ENCODE data around the gene UBASH3A. TPM values are rescaled to one million over a fixed set of nuclear protein-coding genes. Genes with fewer than 3 reads are reported as not detected.
"Not testable (repeated sequence)": the region's sequence is repeated elsewhere in the genome, so short reads cannot be mapped to it uniquely, and the experiment has no call there.

The UBASH3A gene
- total RNA-seq, 1 experiment from 2014 or later = not detected

DNA sequence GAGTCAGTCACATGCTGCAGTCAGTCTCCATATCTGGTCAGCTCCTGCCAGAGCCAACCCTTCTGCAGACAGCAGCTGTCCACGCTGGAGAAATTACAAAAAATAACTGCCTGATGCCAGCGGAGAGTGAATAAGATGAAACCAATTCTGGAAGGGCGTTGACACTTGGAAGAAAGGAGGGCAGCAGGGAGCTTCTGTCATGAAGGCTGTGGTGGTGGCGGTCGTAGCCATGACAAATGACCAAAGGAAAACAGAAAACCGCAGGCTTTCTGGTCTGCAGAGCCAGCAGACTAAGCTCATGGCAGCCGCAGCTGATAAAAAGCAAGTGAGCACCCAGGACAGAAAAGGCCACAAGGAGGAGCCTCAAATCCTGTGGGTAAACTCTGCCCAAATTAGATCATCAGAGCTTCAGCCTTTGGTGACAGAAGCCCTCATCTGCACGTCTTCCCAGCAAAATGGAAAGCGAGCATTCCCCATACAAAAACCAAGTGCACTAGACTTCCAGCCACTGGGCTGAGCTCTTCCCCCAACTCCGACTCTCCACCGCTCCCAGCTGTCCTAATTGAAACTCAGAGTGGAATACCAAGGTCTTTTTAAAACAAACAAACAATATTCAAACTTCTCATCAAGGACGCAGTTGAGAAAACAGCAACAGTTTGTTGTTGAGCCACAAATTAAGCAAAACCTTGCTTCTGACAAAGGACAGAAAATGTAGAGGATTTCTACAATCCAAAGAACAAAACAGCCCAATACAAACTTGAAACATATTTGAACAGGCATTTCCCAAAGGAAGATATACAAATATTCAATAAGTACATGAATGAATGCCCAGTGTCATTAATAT lies 63.7 kb downstream of the UBASH3A start:
- peak; percentile 85 for DNase-seq (ENCODE audit: low read depth)

DNA sequence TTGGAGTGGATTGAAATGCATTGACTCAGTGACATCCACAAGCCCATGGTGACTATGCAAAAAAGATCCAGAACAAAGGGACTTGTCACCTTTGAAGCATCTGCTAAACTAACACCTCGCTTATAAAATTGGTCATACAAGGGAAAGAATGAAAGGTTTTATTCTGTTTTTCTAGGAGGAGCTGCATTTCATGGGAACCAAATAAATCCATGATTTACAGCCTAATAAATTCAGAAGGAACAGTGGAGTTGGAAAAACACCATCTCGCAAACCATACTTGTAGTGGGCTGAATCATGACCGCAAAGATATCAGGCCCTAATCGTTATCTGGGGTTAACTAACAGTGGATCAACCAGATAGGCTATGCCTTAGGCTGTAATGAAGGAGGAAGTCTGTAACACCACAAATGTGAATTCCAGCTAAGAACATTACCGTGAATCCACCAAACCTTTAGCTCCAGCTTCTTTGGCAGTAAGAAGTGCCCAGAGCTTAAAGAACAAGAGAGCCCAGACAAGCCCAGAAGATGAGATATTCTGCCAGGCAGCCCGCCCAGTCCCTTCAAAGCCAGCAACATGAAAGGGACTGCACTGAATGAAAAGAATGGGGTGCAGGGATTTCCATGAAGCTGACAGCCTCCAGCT lies 64.9 kb downstream of the UBASH3A start:
- peak; percentile 84 for DNase-seq (ENCODE audit: low read depth)

DNA sequence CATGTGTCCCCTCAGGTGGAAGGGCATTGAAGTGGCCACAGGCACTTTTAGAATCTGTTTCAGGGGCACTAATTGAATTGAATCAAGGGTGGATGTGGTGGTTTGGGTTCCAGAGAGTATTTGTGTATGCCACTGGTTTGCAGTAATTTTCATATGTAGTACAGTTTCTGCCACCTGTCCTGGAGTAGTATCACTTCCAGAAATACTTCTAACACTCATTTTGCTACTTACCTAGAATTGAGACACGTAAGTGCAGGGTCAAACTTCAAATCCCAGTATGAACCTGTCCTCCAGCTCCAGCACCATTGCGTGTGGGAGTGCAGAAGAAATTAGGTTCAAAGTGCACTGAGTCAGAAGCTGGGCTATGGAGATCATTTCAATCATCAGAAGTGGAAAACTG lies 65.6 kb downstream of the UBASH3A start:
- no peak for DNase-seq (ENCODE audit: low read depth)

DNA sequence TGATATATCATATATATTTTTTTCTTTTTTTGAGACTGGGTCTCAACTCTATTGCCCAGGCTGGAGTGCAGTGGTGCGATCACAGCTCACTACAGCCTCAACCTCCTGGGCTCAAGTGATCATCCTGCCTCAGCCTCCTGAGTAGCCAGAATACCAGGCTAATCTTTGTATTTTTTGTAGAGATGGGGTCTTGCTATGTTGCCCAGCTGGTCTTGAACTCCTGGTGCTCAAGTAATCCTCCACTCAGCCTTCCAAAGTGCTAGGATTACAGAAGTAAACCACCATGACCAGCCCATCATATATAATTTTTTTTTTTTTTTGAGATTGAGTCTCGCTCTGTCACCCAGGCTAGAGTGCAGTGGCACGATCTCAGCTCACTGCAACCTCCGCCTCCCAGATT lies 66.0 kb downstream of the UBASH3A start:
- not testable (repeated sequence) for DNase-seq (ENCODE audit: low read depth)

DNA sequence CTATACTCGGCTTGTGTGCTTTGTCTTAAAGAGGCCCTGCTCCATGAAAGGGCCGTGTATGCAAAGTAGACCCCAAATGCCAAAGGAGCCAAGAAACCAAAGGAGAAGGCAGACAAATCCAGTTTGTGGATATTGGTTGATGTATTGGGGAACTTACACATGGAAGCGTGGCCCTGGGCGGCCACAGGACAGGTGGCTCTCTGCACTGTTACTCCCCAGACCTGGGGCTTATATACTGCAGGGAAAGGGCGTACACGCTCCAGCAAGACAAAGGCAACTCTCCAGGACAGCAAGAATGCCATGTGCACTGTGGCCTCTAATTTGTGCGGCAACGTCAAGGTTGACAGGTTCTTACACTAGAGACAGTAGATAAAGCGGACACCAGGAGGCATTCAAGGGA lies 67.5 kb downstream of the UBASH3A start:
- no peak for DNase-seq (ENCODE audit: low read depth)

DNA sequence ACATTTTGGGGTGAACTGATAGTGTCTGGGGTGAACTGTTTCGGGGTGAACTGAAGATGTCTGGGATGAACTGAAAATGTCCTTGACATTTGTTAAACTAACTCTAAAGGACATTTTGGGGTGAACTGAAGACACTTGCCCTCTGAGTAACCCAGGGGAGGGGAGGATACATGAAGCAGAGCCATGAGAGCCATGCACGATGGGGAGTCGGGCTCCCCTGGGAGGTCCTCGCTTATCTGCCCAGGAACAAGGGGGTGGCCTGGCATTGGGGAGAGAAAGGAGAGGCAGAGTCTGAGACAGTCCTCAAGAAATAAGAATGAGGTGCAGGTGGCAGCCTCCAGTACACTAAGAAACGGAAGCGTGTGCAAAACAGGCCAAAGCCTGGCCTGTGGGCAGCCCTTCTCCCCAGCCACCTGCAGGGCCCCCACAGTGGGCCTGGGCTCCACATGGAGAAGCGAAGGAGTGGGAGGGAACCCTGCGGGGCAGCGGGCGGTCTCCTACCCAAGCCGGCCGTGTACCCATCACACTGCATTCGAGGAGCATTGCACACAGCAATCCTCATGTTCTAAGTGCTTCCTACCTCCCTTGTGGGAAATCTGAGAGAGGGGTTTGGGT lies 68.1 kb downstream of the UBASH3A start:
- DNase-seq (ENCODE audit: low read depth) = no peak

DNA sequence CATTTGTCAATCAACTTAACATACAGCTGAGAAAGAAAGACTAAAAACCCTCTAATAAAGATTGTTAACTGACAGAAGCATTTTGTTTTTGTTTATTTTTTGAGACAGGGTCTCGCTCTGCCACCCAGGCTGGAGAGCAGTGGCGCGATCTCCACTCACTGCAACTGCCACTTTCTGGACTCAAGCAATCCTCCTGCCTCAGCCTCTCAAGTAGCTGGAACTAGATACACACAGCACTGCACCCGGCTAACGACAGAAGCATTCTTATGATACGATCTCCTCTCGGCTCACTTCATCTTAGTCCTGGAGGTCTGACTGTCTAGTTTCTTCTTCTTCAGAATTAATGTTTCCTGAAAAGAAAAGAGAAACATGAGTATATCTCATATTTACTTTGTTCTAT lies 68.8 kb downstream of the UBASH3A start:
- no peak for DNase-seq (ENCODE audit: low read depth)

DNA sequence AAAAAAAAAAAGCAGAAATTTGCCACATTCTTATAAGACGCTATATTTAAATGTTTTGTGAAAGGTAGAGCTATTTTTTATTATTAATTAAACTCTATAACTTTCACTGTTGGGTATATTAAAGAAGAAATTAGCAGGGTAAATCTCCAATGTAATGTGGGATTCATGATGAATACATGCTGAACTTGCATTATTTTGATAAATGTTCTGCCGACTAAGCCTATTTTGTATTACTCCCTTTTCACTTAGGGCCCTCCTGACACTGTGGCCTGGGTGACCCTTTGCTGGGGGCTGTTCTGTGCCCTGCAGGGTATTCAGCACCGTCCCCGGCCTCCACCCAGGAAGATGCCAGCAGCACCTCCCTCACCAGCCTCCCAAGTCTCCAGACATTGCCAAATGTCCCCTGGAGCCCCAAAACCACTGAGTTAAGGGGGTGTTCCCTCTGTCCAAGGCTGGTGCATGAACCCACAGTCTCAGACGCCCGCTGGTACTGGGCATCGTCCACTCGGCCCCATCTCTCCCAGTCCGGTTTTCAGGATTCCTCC lies 69.9 kb downstream of the UBASH3A start:
- DNase-seq (ENCODE audit: low read depth) = no peak

DNA sequence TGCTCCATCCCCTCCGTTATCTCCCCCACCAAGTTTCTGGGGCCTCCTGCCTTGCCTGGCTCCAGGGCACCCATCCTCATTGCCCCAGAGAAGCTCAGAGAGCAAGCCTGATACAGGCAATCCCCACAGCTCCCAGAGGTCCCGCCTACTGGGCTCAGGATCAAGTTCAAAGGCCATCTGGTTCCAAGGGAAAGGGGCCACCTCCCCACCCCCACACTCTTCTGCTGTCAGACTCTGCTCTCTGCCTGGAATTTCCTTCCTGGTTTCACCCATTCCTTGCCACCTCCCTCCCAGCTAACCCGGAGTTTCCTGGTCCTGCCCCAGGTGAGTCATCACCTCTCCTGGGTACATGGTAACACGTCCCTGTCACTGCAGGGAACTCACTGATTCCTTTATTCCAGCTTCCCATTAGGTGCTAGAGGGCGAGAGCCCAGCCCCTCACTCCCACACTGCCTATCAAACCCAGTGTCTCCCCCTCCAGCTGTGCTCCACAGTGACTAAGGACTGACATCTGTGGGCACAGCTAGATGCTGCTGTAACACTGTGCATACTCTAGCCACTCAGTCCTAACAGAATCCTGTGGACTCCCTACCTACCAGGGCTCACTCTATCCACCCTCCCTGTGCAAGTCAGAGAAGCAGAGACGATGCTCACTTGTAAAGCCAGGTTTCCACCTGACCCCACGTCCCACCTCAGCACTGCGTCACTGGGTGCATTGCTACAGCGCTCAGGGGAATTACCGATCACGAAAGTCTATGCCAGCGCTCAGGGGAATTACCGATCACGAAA lies 70.5 kb downstream of the UBASH3A start:
- DNase-seq (ENCODE audit: low read depth) = peak; percentile 80

DNA sequence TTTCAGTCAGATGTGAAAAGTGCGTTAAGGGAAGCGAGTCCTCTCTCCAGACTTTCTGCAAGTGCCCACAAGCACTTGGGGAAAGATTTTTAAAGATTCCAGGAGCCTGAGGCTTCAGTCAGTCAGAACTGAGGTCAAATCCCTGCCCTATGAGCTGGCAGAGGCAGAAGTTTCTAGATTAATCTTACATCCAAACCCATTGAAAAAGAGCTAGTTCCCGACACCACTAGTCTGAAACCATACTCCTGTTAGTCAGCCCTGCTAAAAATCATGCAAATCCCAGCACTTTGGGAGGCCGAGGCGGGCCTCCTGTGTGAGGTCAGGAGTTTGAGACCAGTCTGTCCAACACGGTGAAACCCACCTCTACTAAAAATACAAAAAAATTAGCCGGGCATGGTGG lies 71.3 kb downstream of the UBASH3A start:
- DNase-seq (ENCODE audit: low read depth) = peak; percentile 51

DNA sequence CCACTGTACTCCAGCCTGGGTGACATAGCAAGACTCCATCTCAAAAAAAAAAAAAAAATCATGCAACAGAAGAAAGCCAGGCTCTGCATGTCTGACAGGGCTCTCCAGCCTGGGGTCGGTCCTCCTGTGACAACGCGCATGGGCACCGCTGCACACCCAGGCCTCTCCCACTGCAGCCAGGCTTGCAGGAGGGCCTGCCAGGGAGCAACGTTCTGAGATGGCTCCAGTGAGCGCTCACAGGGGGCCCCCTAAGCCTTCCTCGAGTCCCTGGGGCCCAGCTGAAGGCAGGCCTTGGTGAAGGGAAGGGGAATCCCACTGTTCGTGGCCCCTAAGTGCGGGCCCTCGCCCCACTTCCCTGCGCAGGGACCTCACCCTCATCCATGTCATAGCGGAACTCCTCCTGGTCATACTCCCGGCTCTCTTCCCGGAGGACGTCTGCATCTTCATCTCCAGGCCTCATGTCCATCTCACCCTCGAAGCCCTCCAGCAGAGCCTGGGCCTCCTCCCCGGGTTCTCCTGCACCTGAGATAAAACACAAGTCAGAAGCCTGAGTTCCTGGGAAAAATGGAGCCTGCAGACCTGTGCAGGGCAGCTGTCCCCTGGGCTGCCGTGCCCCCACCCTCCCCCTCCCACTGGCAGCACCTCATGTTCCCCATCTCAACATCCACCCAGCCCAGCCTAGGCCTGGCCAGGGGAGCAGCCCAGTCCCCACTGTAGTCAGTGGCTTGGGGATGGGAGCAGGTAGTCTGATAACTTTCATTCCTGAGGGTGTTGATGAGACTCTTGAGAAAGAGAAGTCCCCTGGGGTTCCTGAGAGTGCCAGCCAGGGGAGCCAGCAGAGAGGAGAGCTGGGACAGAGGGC lies 72.1 kb downstream of the UBASH3A start:
- no peak for DNase-seq (ENCODE audit: low read depth)

DNA sequence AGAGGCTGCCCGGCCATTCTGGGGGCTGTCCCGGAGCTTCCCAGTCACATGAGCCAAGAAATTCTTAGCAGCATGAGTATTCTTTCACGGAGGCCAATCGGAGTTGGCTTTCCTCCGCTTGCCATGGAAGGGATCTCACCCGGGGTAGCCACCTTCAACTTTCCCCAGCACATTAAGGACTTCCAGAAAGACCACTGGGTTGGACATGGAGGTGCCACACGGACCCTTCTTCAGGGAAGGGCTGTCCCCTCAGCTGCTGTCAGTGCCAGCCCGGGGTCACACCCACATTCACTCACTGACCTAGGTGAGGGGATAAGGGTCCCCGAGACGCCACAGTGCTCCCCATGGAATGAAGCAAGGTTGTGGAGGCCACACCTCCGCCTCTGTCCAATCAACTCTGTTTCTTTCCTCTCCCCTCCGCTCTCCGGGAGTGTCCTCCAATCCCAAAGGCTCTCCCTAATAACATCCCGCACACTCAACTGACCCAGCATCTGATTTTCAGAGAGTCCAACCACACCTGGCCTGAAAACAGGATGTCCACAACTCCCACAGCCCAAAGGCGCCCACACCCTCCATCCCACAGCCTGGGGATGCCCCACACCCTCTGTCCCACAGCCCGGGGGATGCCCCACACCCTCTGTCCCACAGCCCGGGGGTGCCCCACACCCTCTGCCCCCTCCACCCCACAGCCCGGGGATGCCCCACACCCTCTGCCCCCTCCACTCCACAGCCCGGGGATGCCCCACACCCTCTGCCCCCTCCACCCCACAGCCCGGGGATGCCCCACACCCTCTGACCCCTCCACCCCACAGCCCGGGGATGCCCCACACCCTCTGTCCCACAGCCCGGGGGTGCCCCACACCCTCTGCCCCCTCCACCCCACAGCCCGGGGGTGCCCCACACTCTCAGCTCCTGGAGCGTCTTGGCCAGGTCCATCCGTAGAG lies 73.0 kb downstream of the UBASH3A start:
- no peak for DNase-seq (ENCODE audit: low read depth)

DNA sequence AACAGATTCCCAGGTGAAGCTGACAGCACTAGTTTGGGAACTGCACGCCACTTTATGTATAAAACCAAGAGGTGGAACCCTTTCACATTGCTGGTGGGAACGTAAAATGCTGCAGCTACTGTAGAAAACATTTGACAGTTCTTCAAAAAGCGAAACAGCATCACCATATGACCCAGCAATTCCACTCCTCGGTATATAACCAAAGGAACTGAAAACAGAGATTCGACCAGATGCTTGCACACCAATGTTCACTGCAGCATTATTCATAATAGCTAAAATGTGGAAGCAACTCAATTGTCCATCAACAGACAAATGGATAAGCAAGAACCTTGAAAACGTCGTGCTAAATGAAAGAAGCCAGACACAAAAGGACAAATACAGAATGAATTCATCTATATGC lies 74.8 kb downstream of the UBASH3A start:
- DNase-seq (ENCODE audit: low read depth) = no peak

DNA sequence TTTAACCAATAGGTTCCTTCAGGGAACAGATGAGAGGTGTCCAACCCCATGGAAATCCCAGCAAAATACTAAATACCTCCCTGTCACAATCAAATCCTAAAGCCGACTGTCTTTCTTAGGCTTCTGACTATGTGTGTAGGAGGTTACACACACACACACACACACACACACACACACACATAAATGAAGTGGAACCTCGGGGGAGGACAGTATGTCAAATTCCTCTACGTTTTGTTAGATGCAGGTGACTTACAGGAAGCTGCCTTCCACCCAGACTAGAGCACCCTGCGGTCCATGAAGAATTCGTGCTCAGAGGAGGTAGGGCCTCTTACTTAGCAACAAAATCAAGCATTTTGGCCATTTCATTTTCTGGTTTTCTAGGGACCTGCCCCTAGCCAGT lies 75.9 kb downstream of the UBASH3A start:
- DNase-seq (ENCODE audit: low read depth) = no peak

DNA sequence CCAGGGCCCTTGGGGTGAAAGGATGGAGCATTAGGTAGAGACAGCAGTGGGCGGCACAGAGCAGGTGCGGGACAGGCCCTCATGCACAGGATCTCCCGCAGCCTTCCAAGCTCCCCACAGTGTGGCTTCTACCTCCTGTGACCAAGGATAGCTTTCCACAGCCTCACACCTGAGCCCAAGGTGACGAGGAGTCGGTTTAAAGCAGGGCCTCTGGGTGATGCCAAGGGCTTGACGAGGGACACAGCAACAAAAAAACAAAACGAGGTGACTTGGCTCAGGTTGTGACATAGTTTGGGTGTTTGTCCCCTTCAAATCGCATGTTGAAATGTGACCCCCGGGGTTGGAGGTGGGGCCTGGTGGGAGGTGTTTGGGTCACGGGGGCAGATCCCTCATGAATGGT lies 77.0 kb downstream of the UBASH3A start:
- DNase-seq (ENCODE audit: low read depth) = no peak

DNA sequence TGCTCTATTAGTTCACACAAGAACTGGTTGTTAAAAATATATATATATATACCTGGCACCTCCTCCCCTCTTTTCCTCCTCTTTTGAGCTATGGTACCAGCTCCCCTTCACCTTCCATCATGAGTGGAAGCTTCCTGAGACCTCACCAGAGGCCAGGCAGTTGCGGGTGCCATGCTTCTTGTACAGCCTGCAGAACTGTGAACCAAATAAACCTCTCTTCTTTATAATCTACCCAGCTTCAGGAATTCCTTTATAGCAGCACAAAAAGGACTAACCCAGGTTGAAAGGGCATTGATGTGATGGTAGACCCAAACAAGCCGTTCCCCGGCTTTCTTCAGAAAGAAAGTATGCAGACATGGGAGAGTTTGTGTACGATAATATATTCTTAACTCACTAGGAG lies 77.5 kb downstream of the UBASH3A start:
- no peak for DNase-seq (ENCODE audit: low read depth)

DNA sequence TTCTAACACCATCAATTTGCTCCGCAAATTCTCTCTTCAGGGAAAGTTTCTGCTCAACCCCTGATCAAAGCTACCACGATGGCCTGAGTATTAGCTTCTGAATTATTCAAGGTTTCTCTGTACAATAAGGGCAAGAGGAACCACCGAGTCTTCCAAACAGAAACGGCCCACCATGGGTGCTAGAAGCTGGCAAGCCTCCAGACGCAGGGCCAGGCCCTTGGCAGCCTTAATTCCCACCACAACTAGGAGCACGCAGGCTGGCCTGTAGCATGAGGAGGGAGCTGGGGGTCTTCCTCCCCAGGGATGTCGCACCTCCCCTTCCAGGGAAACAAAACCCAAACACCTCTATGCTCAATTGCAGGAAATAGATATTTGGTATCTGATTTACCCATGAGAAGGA lies 81.3 kb downstream of the UBASH3A start:
- no peak for DNase-seq (ENCODE audit: low read depth)

DNA sequence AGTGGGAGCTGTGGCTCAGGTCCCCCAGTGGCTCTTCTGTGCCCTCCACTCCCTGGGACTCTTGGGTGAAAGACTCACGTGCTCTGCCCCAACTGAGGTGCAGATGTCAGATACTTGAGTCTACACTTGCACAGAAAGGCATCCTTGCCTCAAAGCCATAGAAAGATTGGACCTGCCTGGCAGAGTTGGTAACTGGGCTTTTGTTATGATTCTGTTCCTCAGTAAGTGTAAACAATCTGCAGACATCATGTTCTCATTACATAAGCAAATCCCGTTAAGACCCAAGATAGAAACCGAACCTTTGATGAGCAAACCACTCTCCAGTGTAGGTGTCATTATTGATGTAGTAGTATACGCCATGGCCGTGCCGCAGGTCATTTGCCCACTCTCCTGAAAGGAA lies 82.4 kb downstream of the UBASH3A start:
- DNase-seq (ENCODE audit: low read depth) = no peak

DNA sequence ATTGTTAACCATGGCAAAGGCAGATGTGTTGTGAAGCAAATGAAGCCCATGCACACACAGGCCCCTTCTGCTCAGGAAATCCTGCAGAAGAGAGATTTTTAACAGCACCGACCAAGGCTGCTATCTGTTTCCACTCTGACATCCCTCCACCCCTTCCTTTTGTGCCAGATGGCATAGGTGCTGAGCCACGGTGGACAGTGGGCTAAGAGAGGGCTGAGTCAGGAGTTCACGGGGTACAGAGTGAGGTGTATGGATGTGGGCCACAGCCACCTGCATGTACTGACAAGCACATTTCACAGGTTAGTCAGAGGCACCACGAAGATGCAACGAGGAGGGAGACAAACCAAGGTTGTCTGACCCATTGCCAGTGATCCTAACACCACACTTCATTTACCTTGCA lies 82.8 kb downstream of the UBASH3A start:
- DNase-seq (ENCODE audit: low read depth) = no peak

All from M059J (cell line).